Uterus (tissue), 2 donors: ENCODE measurements around the gene DOCK6.

ENCODE experiments used
- CTCF ChIP-seq, 4 experiments: fragments of 200-600 bp in 2 of 4; fragments of 450-650 bp in 2 of 4; sonication (generic) in 2 of 4; IDR thresholded peaks; one replicate each; pipeline ENCODE4 v1.5.1; 2016 to 2019; ENCODE audit warnings: antibody characterized with exemption in 4 of 4, mild to moderate bottlenecking in 2 of 4, moderate library complexity in 1 of 4
- POLR2A ChIP-seq, 2 donors: fragments of 450-650 bp; IDR thresholded peaks; one replicate each; pipeline ENCODE4 v1.6.1; 2016; ENCODE audit warnings: antibody characterized with exemption in 2 of 2, mild to moderate bottlenecking in 1 of 2, moderate library complexity in 1 of 2

DNA sequence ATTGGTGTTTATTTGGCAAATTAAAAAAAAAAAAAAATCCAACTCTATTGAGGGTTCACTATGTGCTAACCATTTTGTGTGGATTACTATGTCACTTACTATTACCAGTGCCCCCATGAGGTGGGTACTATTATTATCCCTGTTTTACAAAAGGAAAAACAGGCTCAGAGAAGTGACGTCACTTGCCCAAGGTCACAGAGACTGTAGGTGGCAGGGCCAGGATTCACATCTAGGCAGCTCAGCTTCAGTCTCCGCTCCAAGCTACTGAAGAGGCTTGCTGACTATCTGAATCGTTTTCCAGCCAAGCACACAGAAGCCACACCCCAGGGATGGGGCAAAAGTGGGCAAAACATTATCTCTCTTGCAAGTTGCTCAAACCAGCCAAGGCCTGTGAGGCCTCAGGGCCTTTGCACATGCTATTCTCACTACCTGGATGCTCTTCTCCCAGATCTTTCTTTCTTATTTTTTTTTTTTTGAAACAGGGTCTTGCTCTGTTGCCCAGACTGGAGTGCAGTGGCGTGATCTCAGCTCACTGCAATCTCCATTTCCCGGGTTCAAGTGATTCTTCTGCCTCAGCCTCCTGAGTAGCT lies 27.7 kb downstream of the DOCK6 start:
- no peak for TF ChIP-seq CTCF (IDR thresholded peaks at IDR 0.05)
- TF ChIP-seq POLR2A (IDR thresholded peaks at IDR 0.05), result no peak
